Esophagus squamous epithelium (tissue), 5 donors: ENCODE data around the gene SMOC1. TPM values are rescaled to one million over a fixed set of nuclear protein-coding genes. Genes with fewer than 3 reads are reported as not detected.

Experiments
- DNase-seq: peaks from one replicate; lab custom pipeline; 2025; lab: John Stamatoyannopoulos, UW
- H3K27ac ChIP-seq, 4 donors: fragments of 200-600 bp; sonication (generic); one replicate each; pipeline ENCODE4 v1.5.1; 2016 to 2019; ENCODE audit warnings: mild to moderate bottlenecking in 1 of 4
- H3K27me3 ChIP-seq, 4 donors: fragments of 200-600 bp; sonication (generic); 1 replicate in 3 of 4; 2 replicates in 1 of 4; pipeline versions ENCODE4 v1.5.1 to v1.6.0; 2017 to 2021; ENCODE audit warnings: antibody characterized with exemption in 1 of 4
- H3K36me3 ChIP-seq, 3 donors: fragments of 200-600 bp; sonication (generic); one replicate each; pipeline ENCODE4 v1.5.1; 2016 to 2019
- H3K4me1 ChIP-seq, 3 donors: fragments of 200-600 bp; sonication (generic); one replicate each; pipeline ENCODE4 v1.5.1; 2017 to 2019
- H3K4me3 ChIP-seq, 4 donors: fragments of 200-600 bp; sonication (generic); 1 replicate in 3 of 4; 2 replicates in 1 of 4; pipeline ENCODE4 v1.5.1; 2016 to 2019; ENCODE audit warnings: mild to moderate bottlenecking in 2 of 4, moderate library complexity in 1 of 4
- H3K9me3 ChIP-seq, 3 donors: fragments of 200-600 bp; sonication (generic); one replicate each; pipeline ENCODE4 v1.5.1; 2016 to 2019
- POLR2A ChIP-seq, 4 donors: fragments of 450-650 bp; IDR thresholded peaks; one replicate each; pipeline ENCODE4 v1.6.1; 2017; ENCODE audit warnings: antibody characterized with exemption in 4 of 4, mild to moderate bottlenecking in 4 of 4, moderate library complexity in 3 of 4
- WGBS, 2 donors: methylation state at CpG; one replicate each; pipeline ENCODE4 v1.1.5; 2018; 5-methylcytosine and 5-hydroxymethylcytosine counted together
- intact Hi-C: fragments of 100-400 bp; cut with DNase I; formaldehyde crosslinking; loops from one replicate; pipeline ENCODE4 v1.15.0; 2022
- total RNA-seq, 4 donors: library from RNA; depleted of rRNA; stranded (reverse); fragments of >200 nt; gene quantifications; one replicate each; pipeline ENCODE4 v1.1.0, GENCODE V29; 2016
- TF ChIP-seq, protein P1 (sequence below), 6 experiments: fragments of 450-650 bp in 4 of 6; fragments of 200-600 bp in 2 of 6; sonication (generic) in 2 of 6; IDR thresholded peaks; one replicate each; pipeline ENCODE4 v1.5.1; 2016 to 2019; ENCODE audit warnings: antibody characterized with exemption in 6 of 6, mild to moderate bottlenecking in 4 of 6, moderate library complexity in 4 of 6
- donor health status: DM: yes; HTN: yes; CAD: no.

The SMOC1 gene
- total RNA-seq, 4 donors from 2014 or later: 1.1 TPM; not detected in 3

DNA sequence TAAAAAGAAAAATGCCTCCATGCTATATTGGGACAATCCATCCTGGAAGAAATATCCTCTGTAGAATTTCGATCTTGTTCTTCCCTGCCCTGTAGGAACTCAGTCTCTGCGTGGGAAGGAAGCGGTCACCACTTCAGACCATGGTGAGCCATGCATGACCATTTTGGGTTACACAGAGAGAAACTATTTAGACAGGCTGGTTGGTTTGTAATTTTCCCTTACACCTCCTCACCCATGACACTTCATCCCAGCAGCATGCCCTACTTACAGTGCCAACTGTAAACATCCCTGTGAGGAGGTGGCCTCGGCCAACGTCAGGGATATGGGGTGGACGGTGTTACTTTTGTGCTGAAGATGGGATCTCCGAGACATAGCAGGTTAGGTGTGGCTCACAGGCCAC is 121.4 kb downstream of the SMOC1 start:
- no peak for TF ChIP-seq POLR2A (IDR thresholded peaks at IDR 0.05)
- TF ChIP-seq, protein P1, sequence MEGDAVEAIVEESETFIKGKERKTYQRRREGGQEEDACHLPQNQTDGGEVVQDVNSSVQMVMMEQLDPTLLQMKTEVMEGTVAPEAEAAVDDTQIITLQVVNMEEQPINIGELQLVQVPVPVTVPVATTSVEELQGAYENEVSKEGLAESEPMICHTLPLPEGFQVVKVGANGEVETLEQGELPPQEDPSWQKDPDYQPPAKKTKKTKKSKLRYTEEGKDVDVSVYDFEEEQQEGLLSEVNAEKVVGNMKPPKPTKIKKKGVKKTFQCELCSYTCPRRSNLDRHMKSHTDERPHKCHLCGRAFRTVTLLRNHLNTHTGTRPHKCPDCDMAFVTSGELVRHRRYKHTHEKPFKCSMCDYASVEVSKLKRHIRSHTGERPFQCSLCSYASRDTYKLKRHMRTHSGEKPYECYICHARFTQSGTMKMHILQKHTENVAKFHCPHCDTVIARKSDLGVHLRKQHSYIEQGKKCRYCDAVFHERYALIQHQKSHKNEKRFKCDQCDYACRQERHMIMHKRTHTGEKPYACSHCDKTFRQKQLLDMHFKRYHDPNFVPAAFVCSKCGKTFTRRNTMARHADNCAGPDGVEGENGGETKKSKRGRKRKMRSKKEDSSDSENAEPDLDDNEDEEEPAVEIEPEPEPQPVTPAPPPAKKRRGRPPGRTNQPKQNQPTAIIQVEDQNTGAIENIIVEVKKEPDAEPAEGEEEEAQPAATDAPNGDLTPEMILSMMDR (IDR thresholded peaks at IDR 0.05): no peak
- WGBS, 2 donors: 84% methylated on average over 7 of the region's 7 CpGs

DNA sequence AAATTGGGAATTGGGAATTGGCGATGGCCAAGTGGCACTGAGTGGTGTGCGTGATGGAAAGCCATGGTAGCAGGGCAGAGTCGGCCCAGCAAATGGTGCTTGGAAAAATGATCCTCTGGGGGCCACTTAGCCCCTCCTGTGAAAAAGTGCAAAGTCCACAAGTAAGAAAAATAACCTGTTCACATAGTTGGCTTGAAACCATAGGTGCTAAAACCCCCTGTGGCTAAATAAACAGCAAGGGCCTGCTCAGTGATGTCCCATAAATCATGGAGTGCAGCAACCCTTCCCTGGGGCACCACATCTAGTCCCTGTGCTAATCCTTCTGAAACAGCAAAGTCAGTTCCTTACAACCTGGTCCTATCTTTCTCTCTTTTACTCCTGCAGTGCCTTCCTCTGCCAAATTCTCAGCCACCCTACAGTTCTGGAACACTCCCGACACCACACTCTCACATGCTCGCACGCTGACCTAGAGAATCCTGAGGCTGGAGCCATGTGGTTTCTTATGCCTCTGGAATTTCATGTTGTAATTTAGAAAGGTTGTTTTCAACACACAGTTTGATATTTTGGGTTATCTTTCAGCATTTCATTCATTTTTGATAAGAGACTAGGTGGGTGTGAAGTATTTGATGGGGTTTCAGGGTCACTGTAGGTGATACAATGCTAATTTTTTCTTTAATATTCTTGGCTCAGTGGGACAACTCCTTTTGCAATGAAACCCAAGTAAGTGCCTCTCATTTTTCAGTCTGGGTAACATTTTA is 123.6 kb downstream of the SMOC1 start:
- no peak for DNase-seq
- H3K27ac ChIP-seq: no peak overlapping the region
- H3K27me3 ChIP-seq: peaks cover 0 to 67% (median 0%) of the 10 kb centered on the region in 4 donors

More for the DNA sequence above, 121.4 kb downstream of the SMOC1 start:
- Histone ChIP-seq H3K27ac (no peak overlapping the region), H3K4me1 (no peaks in the 10 kb centered on the region), H3K27me3 (peaks cover 0 to 76% (median 0%) of the 10 kb centered on the region in 4 donors), H3K4me3 (no peak overlapping the region), H3K36me3 (no peaks in the 10 kb centered on the region), H3K9me3 (no peaks in the 10 kb centered on the region)
- DNase-seq: no peak
- intact Hi-C loops: no loop called here

GRCh38 chr14:70004791-70005190 is 125.6 kb downstream of the SMOC1 start:
- Histone ChIP-seq H3K27me3 (peaks cover 0 to 57% (median 0%) of the 10 kb centered on the region in 4 donors), H3K4me1 (peaks cover 0 to 18% (median 6%) of the 10 kb centered on the region in 3 donors), H3K36me3 (no peaks in the 10 kb centered on the region), H3K27ac (no peak overlapping the region), H3K9me3 (no peaks in the 10 kb centered on the region), H3K4me3 (no peak overlapping the region)
- DNase-seq: no peak
- 84 to 86% methylated on average over 2 of the region's 2 CpGs for WGBS, 2 donors
- intact Hi-C loops: no loop called here
- TF ChIP-seq POLR2A (IDR thresholded peaks at IDR 0.05): no peak
- TF ChIP-seq, protein P1 (IDR thresholded peaks at IDR 0.05): no peak

More for the DNA sequence above, 123.6 kb downstream of the SMOC1 start:
- 93% methylated on average over 3 to 5 of the region's 6 CpGs for WGBS, 2 donors
- peaks cover 0 to 4% (median 0%) of the 10 kb centered on the region in 3 donors for H3K4me1 ChIP-seq
- H3K4me3 ChIP-seq: no peak overlapping the region
- TF ChIP-seq, protein P1 (IDR thresholded peaks at IDR 0.05): no peak
- no peak for TF ChIP-seq POLR2A (IDR thresholded peaks at IDR 0.05)
- no peaks in the 10 kb centered on the region for H3K36me3 ChIP-seq
- intact Hi-C loops: no loop called here
- H3K9me3 ChIP-seq: no peaks in the 10 kb centered on the region

DNA sequence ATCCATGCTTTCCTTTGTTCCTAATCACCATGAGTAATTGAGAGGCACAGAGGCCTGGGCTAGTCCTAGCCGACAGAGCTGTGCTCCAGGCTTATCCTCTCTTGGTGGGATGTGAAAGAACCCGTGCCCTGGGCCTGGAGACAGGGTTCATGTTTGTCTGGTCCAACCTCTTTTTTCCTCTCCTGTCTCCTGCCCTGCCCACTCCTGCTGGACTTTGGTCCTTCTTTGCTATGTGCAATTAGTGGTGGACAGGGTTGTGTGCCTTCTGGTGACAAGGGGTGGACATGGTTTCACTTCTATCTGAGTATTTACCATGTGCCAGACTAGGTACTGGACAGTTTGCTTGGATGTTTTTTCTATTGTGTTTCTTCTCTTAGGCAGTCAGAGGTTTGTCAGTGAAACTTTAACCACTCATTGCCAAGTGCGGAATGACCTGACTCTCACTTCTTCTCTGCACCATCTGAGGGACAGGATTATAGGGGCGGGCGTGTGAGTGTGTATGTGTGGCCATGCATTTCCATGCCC is 126.1 kb downstream of the SMOC1 start:
- intact Hi-C loops: no loop called here
- Histone ChIP-seq H3K27ac (no peak overlapping the region), H3K4me3 (no peak overlapping the region), H3K36me3 (no peaks in the 10 kb centered on the region), H3K4me1 (peaks cover 0 to 24% (median 11%) of the 10 kb centered on the region in 3 donors), H3K27me3 (peaks cover 0 to 52% (median 0%) of the 10 kb centered on the region in 4 donors), H3K9me3 (no peaks in the 10 kb centered on the region)
- TF ChIP-seq, protein P1 (IDR thresholded peaks at IDR 0.05): no peak
- TF ChIP-seq POLR2A (IDR thresholded peaks at IDR 0.05): no peak
- no peak for DNase-seq
- 26 to 60% methylated on average over 2 to 5 of the region's 5 CpGs for WGBS, 2 donors

DNA sequence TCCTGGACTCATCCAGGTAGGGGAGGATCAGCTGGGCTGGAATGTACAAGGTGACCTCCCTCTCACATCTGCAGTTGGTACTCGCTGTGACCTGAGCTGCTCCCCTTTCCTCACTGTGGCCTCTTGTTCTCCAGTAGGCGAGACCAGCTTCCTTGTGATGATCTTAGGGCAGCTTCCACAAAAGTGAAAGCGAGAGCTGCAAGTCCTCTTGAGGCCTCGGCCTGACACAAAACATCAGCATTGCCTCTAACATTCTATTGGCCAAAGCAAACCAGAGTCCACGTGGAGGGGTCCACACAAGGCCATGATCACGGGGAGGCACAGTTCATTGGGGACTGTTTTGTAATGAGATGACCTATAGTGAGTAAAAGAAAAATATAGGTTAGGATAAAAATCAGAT is 127.5 kb downstream of the SMOC1 start:
- Histone ChIP-seq H3K27ac (no peak overlapping the region), H3K4me3 (no peak overlapping the region), H3K27me3 (peaks cover 0 to 40% (median 0%) of the 10 kb centered on the region in 4 donors), H3K36me3 (no peaks in the 10 kb centered on the region), H3K4me1 (peaks cover 0 to 24% (median 13%) of the 10 kb centered on the region in 3 donors), H3K9me3 (no peaks in the 10 kb centered on the region)
- WGBS, 2 donors: 78 to 90% methylated on average over 1 to 4 of the region's 6 CpGs
- DNase-seq: no peak
- TF ChIP-seq, protein P1 (IDR thresholded peaks at IDR 0.05): no peak
- TF ChIP-seq POLR2A (IDR thresholded peaks at IDR 0.05): no peak
- intact Hi-C loops: no loop called here
